Lower lobe of right lung (tissue), 2 donors: ENCODE measurements around the gene MTLN. TPM values are rescaled to one million over a fixed set of nuclear protein-coding genes. Genes with fewer than 3 reads are reported as not detected.

Experiments used
- ATAC-seq, 2 donors: fragments of 200-7000 bp; cut with Tn5 transposase; one replicate each; pipeline ENCODE4 v1.9.1; 2020 to 2022; ENCODE audit warnings: mild to moderate bottlenecking in 2 of 2, moderate library complexity in 2 of 2
- DNase-seq: peaks from one replicate; pipeline ENCODE4 v3.0.0-alpha.2; 2020
- H3K27ac ChIP-seq: fragments of 200-600 bp; one replicate; pipeline ENCODE4 v1.8.0; 2022
- H3K27me3 ChIP-seq: fragments of 200-600 bp; one replicate; pipeline ENCODE4 v1.8.0; 2022; ENCODE audit warnings: low read depth
- H3K36me3 ChIP-seq: fragments of 200-600 bp; one replicate; pipeline ENCODE4 v1.8.0; 2022; ENCODE audit warnings: mild to moderate bottlenecking
- H3K4me1 ChIP-seq: fragments of 200-600 bp; one replicate; pipeline ENCODE4 v1.8.0; 2022
- H3K4me3 ChIP-seq: fragments of 200-600 bp; one replicate; pipeline ENCODE4 v1.8.0; 2022; ENCODE audit warnings: mild to moderate bottlenecking
- H3K9me3 ChIP-seq: fragments of 200-600 bp; one replicate; pipeline ENCODE4 v1.8.0; 2022
- CTCF ChIP-seq: fragments of 200-600 bp; IDR thresholded peaks from one replicate; pipeline ENCODE4 v1.8.0; 2022; ENCODE audit warnings: antibody characterized with exemption, mild to moderate bottlenecking
- intact Hi-C: fragments of 100-400 bp; cut with DNase I; formaldehyde crosslinking; loops from one replicate; pipeline ENCODE4 v1.11.0; 2022
- total RNA-seq: library from RNA; stranded (reverse); fragmentation: NEBNext Ultra II Directional; extraction: Animal tissue kit (Norgen Biotek cat#: 25700); gene quantifications from one replicate; pipeline ENCODE4 v1.2.1, GENCODE V29; 2021
- donor health status: DM: no; HTN: yes; CAD: no; lungs with severe emphysema.

MTLN gene
- total RNA-seq, 1 donor from 2014 or later, result 47.3 TPM

GRCh38 chr2:110172506-110172905, 39.8 kb downstream of the MTLN start:
- Histone ChIP-seq H3K27ac (no peak overlapping the region), H3K9me3 (no peaks in the 10 kb centered on the region), H3K4me1 (no peaks in the 10 kb centered on the region), H3K36me3 (no peaks in the 10 kb centered on the region), H3K4me3 (no peak overlapping the region), H3K27me3 (no peaks in the 10 kb centered on the region)
- DNase-seq (no peak), ATAC-seq (no peak)
- no peak for TF ChIP-seq CTCF
- intact Hi-C loops, result no loop called here

- DNase-seq (no peak), ATAC-seq (no peak)
- H3K27ac ChIP-seq, result no peak overlapping the region
- H3K4me1 ChIP-seq, result no peaks in the 10 kb centered on the region
- no peak overlapping the region for H3K4me3 ChIP-seq
- TF ChIP-seq CTCF, result no peak
- intact Hi-C loops, result no loop called here
- no peaks in the 10 kb centered on the region for H3K9me3 ChIP-seq
- no peaks in the 10 kb centered on the region for H3K36me3 ChIP-seq
- H3K27me3 ChIP-seq, result no peaks in the 10 kb centered on the region
These were observed 42.2 kb downstream of the MTLN start for GRCh38 chr2:110170102-110170501.

- DNase-seq (no peak), ATAC-seq (no peak)
- H3K27me3 ChIP-seq, result no peaks in the 10 kb centered on the region
- H3K4me1 ChIP-seq, result no peaks in the 10 kb centered on the region
- no peaks in the 10 kb centered on the region for H3K9me3 ChIP-seq
- no peak overlapping the region for H3K27ac ChIP-seq
- intact Hi-C loops, result no loop called here
- H3K36me3 ChIP-seq, result no peaks in the 10 kb centered on the region
- no peak for TF ChIP-seq CTCF
- no peak overlapping the region for H3K4me3 ChIP-seq
These were observed 44.9 kb downstream of the MTLN start for GRCh38 chr2:110167326-110168000.

- Histone ChIP-seq H3K4me1 (no peaks in the 10 kb centered on the region), H3K4me3 (no peak overlapping the region), H3K27me3 (no peaks in the 10 kb centered on the region), H3K27ac (no peak overlapping the region), H3K36me3 (no peaks in the 10 kb centered on the region), H3K9me3 (no peaks in the 10 kb centered on the region)
- intact Hi-C loops, result no loop called here
- TF ChIP-seq CTCF, result no peak
- ATAC-seq (no peak), DNase-seq (no peak)
These were observed 46.1 kb downstream of the MTLN start for GRCh38 chr2:110166266-110166665.

Other genes starting within 250 kb of the MTLN start
- 82.7 TPM for gene MALL, start 96.7 kb downstream of the MTLN start, total RNA-seq
- gene NPHP1, start 7.5 kb downstream of the MTLN start, total RNA-seq, result 6.8 TPM